Endodermal cell (in vitro differentiated cells): ENCODE measurements around the gene UGT2B15. TPM values are rescaled to one million over a fixed set of nuclear protein-coding genes. Genes with fewer than 3 reads are reported as not detected.
"Not testable (repeated sequence)": the region's sequence is repeated elsewhere in the genome, so short reads cannot be mapped to it uniquely, and the experiment has no call there.

Source experiments
- DNase-seq: peaks from one replicate; pipeline ENCODE4 v3.0.0-alpha.2; 2017
- H3K27ac ChIP-seq: 2 replicates; pipeline ENCODE4 v1.5.1; 2013; ENCODE audit warnings: mild to moderate bottlenecking, low read depth, low read length, moderate library complexity
- H3K27me3 ChIP-seq: 2 replicates; pipeline ENCODE4 v1.6.1; 2013; ENCODE audit warnings: mild to moderate bottlenecking, low read length, moderate library complexity; ENCODE audit not compliant: insufficient read depth, control insufficient read depth, poor library complexity, severe bottlenecking
- H3K36me3 ChIP-seq: 2 replicates; pipeline ENCODE4 v1.7.0; 2013; ENCODE audit warnings: mild to moderate bottlenecking, low read length, moderate library complexity; ENCODE audit not compliant: control insufficient read depth, insufficient read depth
- H3K4me1 ChIP-seq: one replicate; pipeline ENCODE4 v1.7.0; 2013; ENCODE audit warnings: low read length; ENCODE audit not compliant: control insufficient read depth, insufficient read depth
- H3K4me3 ChIP-seq: 2 replicates; pipeline ENCODE4 v1.5.1; 2013; ENCODE audit warnings: mild to moderate bottlenecking, low read length, moderate library complexity
- H3K9ac ChIP-seq: 2 replicates; pipeline ENCODE4 v1.6.1; 2013; ENCODE audit warnings: mild to moderate bottlenecking, low read length, moderate library complexity; ENCODE audit not compliant: poor library complexity, severe bottlenecking; ENCODE audit errors: extremely low read depth
- H3K9me3 ChIP-seq: 2 replicates; pipeline ENCODE4 v1.6.1; 2013; ENCODE audit warnings: mild to moderate bottlenecking, low read length, moderate library complexity; ENCODE audit not compliant: control insufficient read depth
- H3K27ac Mint-ChIP-seq: 2 replicates; pipeline ENCODE4 v1.8.0; 2020; ENCODE audit warnings: mixed read lengths
- H3K27me3 Mint-ChIP-seq: 2 replicates; pipeline ENCODE4 v1.8.0; 2021; ENCODE audit warnings: mild to moderate bottlenecking, mixed read lengths; ENCODE audit not compliant: insufficient read depth
- H3K36me3 Mint-ChIP-seq: 2 replicates; pipeline ENCODE4 v1.8.0; 2020; ENCODE audit warnings: low read depth, mixed read lengths
- H3K4me1 Mint-ChIP-seq: 2 replicates; pipeline ENCODE4 v1.8.0; 2020; ENCODE audit warnings: mixed read lengths
- H3K4me3 Mint-ChIP-seq: 2 replicates; pipeline ENCODE4 v1.8.0; 2020; ENCODE audit warnings: mild to moderate bottlenecking, moderate library complexity, mixed read lengths
- H3K9me3 Mint-ChIP-seq: 2 replicates; pipeline ENCODE4 v1.8.0; 2020; ENCODE audit warnings: mild to moderate bottlenecking, mixed read lengths
- WGBS, 2 experiments: methylation state at CpG; one replicate each; pipeline versions ENCODE4 v1.1.5 to v1.1.7; 2013; ENCODE audit warnings: missing lambda C conversion rate in 2 of 2, mixed read lengths in 1 of 2; ENCODE audit not compliant: insufficient coverage in 1 of 2, insufficient read length in 1 of 2; 5-methylcytosine and 5-hydroxymethylcytosine counted together
- total RNA-seq, 2 donors: library from RNA; stranded (reverse); fragmentation: NEBNext Ultra II Directional in 1 of 2; extraction: Animal tissue kit (Norgen Biotek cat#: 25700) in 1 of 2; gene quantifications; 2 replicates in 1 of 2; 3 replicates in 1 of 2; pipeline ENCODE4 v1.2.1, GENCODE V29; 2021
- TF ChIP-seq, protein P1 (sequence below): fragments of 200-600 bp; sonication (generic); conservative IDR thresholded peaks from 2 replicates; pipeline ENCODE4 v1.5.0; 2021; ENCODE audit warnings: antibody characterized with exemption, mild to moderate bottlenecking

Gene UGT2B15
- total RNA-seq, 2 donors from 2014 or later = not detected

DNA sequence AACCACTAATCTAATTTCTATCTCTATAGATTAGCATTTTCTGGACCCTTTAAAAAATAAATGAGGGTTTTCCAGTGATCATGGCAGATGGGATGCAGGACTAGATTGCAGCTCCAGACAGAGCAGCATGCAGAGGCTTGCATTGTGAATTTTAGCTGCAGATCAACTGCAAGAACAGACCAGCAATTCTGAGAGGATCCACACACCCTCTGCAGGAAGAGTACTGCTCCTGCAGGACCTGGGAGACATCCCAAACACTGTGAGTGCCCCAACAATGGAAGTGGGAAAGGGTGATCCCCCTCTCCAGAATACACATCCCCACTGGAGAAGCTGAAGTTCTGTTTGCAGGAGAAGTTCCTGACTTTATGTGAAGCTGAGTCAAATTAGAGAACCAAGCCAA, 765 bp upstream of the UGT2B15 start:
- not testable (repeated sequence) for H3K27me3 Mint-ChIP-seq, H3K9me3 Mint-ChIP-seq, H3K36me3 ChIP-seq, H3K4me1 ChIP-seq, H3K4me1 Mint-ChIP-seq, H3K4me3 Mint-ChIP-seq, H3K9me3 ChIP-seq, H3K36me3 Mint-ChIP-seq, DNase-seq, H3K27me3 ChIP-seq, H3K27ac Mint-ChIP-seq, H3K27ac ChIP-seq, H3K4me3 ChIP-seq, H3K9ac ChIP-seq
- TF ChIP-seq, protein P1, sequence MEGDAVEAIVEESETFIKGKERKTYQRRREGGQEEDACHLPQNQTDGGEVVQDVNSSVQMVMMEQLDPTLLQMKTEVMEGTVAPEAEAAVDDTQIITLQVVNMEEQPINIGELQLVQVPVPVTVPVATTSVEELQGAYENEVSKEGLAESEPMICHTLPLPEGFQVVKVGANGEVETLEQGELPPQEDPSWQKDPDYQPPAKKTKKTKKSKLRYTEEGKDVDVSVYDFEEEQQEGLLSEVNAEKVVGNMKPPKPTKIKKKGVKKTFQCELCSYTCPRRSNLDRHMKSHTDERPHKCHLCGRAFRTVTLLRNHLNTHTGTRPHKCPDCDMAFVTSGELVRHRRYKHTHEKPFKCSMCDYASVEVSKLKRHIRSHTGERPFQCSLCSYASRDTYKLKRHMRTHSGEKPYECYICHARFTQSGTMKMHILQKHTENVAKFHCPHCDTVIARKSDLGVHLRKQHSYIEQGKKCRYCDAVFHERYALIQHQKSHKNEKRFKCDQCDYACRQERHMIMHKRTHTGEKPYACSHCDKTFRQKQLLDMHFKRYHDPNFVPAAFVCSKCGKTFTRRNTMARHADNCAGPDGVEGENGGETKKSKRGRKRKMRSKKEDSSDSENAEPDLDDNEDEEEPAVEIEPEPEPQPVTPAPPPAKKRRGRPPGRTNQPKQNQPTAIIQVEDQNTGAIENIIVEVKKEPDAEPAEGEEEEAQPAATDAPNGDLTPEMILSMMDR = peak; percentile 30

DNA sequence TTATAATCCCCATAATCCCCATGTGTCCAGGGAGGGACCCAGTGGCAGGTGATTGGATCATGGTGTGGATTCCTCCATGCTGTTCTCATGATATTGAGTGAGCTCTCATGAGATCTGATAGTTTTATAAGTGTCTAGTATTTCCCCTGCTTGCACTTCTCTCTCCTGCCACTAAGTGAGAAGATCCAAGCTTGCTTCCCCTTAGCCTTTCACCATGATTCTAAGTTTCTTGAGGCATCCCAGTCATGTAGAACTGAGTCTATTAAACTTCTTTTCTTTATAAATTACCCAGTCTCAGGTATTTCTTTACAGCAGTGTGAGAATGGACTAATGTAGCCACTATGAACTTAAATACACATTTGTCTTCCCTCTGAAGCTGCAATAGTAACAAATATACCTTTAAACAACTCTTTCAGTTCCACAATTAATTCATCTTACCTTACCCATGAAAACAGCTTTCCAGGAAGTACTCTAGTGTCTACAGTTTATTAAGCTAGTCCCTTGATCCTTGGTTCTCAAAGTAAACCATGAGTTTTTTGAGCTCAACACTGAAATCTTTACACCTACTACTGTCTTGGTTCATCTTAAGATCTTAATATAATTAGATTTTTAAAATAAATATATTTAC, 1.8 kb downstream of the UGT2B15 start:
- not testable (repeated sequence) for DNase-seq, H3K9me3 Mint-ChIP-seq, H3K27ac Mint-ChIP-seq

DNA sequence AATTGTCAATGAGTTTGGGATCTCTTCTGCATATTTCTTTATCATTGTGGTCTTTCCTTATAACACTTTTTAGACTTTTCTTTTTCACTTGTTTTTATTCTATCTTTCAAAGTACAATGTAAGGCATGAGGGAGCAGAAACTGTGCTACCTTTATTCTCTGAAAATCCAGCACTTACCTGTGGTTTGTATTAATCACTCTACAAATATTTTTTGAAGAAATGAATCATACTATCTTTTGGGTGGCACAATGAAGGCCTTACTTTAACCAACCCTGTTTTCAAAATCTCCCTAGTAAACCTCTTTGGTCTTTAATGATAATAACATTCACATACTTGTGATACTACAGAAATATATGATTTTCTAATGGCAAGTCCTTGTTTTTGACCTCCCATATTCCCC, 2.9 kb downstream of the UGT2B15 start:
- H3K36me3 ChIP-seq, H3K9ac ChIP-seq, H3K4me3 ChIP-seq, H3K9me3 Mint-ChIP-seq, H3K4me3 Mint-ChIP-seq, H3K27ac ChIP-seq, H3K27me3 ChIP-seq, H3K27me3 Mint-ChIP-seq, H3K4me1 ChIP-seq, DNase-seq, H3K27ac Mint-ChIP-seq, H3K36me3 Mint-ChIP-seq, H3K9me3 ChIP-seq, H3K4me1 Mint-ChIP-seq: not testable (repeated sequence)

More for the DNA sequence above, 1.8 kb downstream of the UGT2B15 start:
- not testable (repeated sequence) for H3K9me3 ChIP-seq, H3K36me3 Mint-ChIP-seq, H3K27ac ChIP-seq, H3K4me3 ChIP-seq, H3K27me3 Mint-ChIP-seq, H3K27me3 ChIP-seq, H3K36me3 ChIP-seq, H3K4me1 Mint-ChIP-seq, H3K4me3 Mint-ChIP-seq, H3K9ac ChIP-seq, H3K4me1 ChIP-seq
- TF ChIP-seq, protein P1 = peak; percentile 29

DNA sequence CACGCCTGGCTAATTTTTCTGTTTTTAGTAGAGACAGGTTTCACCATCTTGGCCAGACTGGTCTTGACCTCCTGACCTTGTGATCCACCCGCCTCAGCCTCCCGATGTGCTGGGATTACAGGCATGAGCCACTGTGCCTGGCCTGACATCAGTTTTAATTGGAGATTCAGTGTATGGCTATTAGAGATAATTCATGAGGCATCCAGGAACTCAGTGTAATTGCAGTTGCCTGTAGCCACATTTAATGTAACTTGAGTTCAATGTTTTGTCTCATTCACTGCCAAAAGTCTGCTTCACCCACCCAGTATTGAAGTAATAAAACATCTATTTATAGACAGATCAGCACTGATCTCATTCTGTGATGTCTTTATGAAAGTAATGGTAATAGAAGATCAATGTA, 5.7 kb downstream of the UGT2B15 start:
- not testable (repeated sequence) for H3K4me1 ChIP-seq, H3K9me3 ChIP-seq, H3K27me3 ChIP-seq, H3K4me1 Mint-ChIP-seq, H3K36me3 ChIP-seq, DNase-seq, H3K4me3 ChIP-seq, H3K27ac Mint-ChIP-seq, H3K27me3 Mint-ChIP-seq, H3K9ac ChIP-seq, H3K4me3 Mint-ChIP-seq, H3K9me3 Mint-ChIP-seq, H3K36me3 Mint-ChIP-seq, H3K27ac ChIP-seq
- 88 to 100% methylated on average over 2 to 3 of the region's 3 CpGs for WGBS, 2 experiments

DNA sequence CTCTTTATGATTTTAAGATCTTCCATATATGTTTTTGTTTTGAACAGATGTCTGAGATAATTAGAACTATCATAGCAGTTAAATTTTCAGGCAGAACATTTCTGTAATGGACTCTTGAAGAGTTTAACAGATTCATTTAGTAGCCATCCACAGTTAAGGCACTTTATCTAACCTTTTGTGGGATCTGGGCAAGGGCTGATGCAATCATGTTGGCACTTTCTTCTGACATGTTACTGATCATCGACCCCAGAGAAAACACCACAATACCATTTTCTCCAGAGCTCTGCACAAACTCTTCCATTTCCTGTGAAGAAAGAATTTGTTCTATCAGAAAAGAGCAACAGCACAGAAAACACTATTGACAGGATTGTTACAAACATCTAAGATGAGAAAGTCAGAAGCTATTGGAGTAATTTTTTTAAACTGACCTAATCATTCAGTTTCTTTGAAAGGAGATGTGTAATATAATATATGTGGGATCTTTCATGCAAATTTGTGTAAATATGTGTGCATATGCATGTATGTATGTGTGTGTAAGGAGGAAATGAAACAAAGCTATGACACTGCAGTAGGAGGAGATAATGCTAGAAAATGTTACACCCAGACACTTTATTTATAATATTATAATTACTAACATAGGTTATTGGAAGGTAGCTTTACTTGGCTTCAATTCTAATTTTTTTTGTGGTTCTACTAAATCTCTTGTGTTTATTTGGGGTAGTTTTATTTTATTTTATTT, 7.4 kb downstream of the UGT2B15 start:
- H3K36me3 Mint-ChIP-seq, H3K27ac Mint-ChIP-seq: not testable (repeated sequence)
- WGBS, 2 experiments = no CpG with 5 or more reads among the region's 1 CpG

More for the DNA sequence above, 7.4 kb downstream of the UGT2B15 start:
- H3K4me3 ChIP-seq, H3K27me3 ChIP-seq, H3K9ac ChIP-seq, H3K36me3 ChIP-seq, H3K4me3 Mint-ChIP-seq, H3K27ac ChIP-seq, H3K4me1 ChIP-seq, H3K9me3 ChIP-seq, H3K27me3 Mint-ChIP-seq, H3K9me3 Mint-ChIP-seq, DNase-seq: not testable (repeated sequence)
- peaks cover 14% of the 10 kb centered on the region for H3K4me1 Mint-ChIP-seq
